ENCODE results near the gene EMC1. TPM values are rescaled to one million over a fixed set of nuclear protein-coding genes. Genes with fewer than 3 reads are reported as not detected.

Gene EMC1
- total RNA-seq, 2 experiments from 2014 or later, result 40.2 to 43.2 TPM

- DNase-seq, result no peak
- CTCF ChIA-PET, result interaction anchor here (0.7 kb wide), 1 partner anchor 25 kb away, joined by 4 read pairs; no protein-coding TSS in a partner anchor
- Mint-ChIP-seq H3K4me3 (no peak overlapping the region), H3K27me3 (ENCODE audit: low read depth) (no peaks in the 10 kb centered on the region), H3K4me1 (ENCODE audit: low read depth) (peaks cover 17% of the 10 kb centered on the region), H3K27ac (no peak overlapping the region), H3K36me3 (ENCODE audit: low read depth) (peaks cover 55% of the 10 kb centered on the region), H3K9me3 (no peaks in the 10 kb centered on the region)
- intact Hi-C loops (cut with micrococcal nuclease), result loop anchor here (5.0 kb wide), 1 partner anchor 64 kb away; no protein-coding TSS in a partner anchor
Observed at GRCh38 chr1:19177811-19178210, 73.5 kb downstream of the EMC1 start.

GRCh38 chr1:19169642-19170041, 81.7 kb downstream of the EMC1 start:
- Mint-ChIP-seq H3K9me3 (no peaks in the 10 kb centered on the region), H3K4me3 (no peak overlapping the region), H3K27ac (peak overlapping the region; percentile 92), H3K27me3 (ENCODE audit: low read depth) (no peaks in the 10 kb centered on the region), H3K36me3 (ENCODE audit: low read depth) (peaks cover 64% of the 10 kb centered on the region), H3K4me1 (ENCODE audit: low read depth) (peaks cover 25% of the 10 kb centered on the region)
- no peak for DNase-seq
- CTCF ChIA-PET, result interaction anchor here (1.1 to 2.7 kb wide), 5 partner anchors 10 to 76 kb away, joined by 3 to 10 read pairs (median 3); no protein-coding TSS in a partner anchor
- intact Hi-C loops (cut with micrococcal nuclease), result loop anchor here (1.0 kb wide), 3 partner anchors 17 to 40 kb away; no protein-coding TSS in a partner anchor

- DNase-seq, result no peak
- H3K27ac Mint-ChIP-seq, result no peak overlapping the region
- H3K36me3 Mint-ChIP-seq (ENCODE audit: low read depth), result peaks cover 67% of the 10 kb centered on the region
- H3K4me3 Mint-ChIP-seq, result no peak overlapping the region
- no peaks in the 10 kb centered on the region for H3K27me3 Mint-ChIP-seq (ENCODE audit: low read depth)
- intact Hi-C loops (cut with micrococcal nuclease), result no loop called here
- H3K4me1 Mint-ChIP-seq (ENCODE audit: low read depth), result peaks cover 25% of the 10 kb centered on the region
- no peaks in the 10 kb centered on the region for H3K9me3 Mint-ChIP-seq
- CTCF ChIA-PET, result interaction anchor here (2.5 kb wide), 1 partner anchor 259 kb away, joined by 9 read pairs; no protein-coding TSS in a partner anchor
Observed at GRCh38 chr1:19167140-19167539, 84.2 kb downstream of the EMC1 start.

- Mint-ChIP-seq H3K27me3 (ENCODE audit: low read depth) (no peaks in the 10 kb centered on the region), H3K4me3 (no peak overlapping the region), H3K9me3 (no peaks in the 10 kb centered on the region), H3K36me3 (ENCODE audit: low read depth) (peaks cover 70% of the 10 kb centered on the region), H3K4me1 (ENCODE audit: low read depth) (peaks cover 24% of the 10 kb centered on the region), H3K27ac (peak overlapping the region; percentile 59)
- intact Hi-C loops (cut with micrococcal nuclease), result no loop called here
- CTCF ChIA-PET, result interaction anchor here (0.6 to 2.5 kb wide), 3 partner anchors 16 to 258 kb away, joined by 3 to 9 read pairs (median 3); no protein-coding TSS in a partner anchor
- no peak for DNase-seq
Observed at GRCh38 chr1:19166066-19166465, 85.3 kb downstream of the EMC1 start.

Other genes starting within 250 kb of the EMC1 start
- gene UBR4, start 41.3 kb downstream of the EMC1 start, total RNA-seq, result 100 to 1,000 TPM; 165 to 169 TPM
- 10 to 100 TPM; 53.2 to 54.3 TPM for gene MRTO4, start 281 bp upstream of the EMC1 start, total RNA-seq
- gene AKR7A3, start 37.2 kb upstream of the EMC1 start, total RNA-seq, result under 1 TPM; 0.19 to 0.22 TPM
- 10 to 100 TPM; 36.6 to 38.8 TPM for gene AKR7A2, start 60.6 kb upstream of the EMC1 start, total RNA-seq
- 1 to 10 TPM; 2.6 to 2.7 TPM for gene SLC66A1, start 60.8 kb upstream of the EMC1 start, total RNA-seq
- 100 to 1,000 TPM; 362 to 381 TPM for gene CAPZB, start 234.0 kb upstream of the EMC1 start, total RNA-seq